Trophoblast cell (in vitro differentiated cells and primary cell): Measurements from ENCODE around the gene VHLL.

Experiments
- DNase-seq, 2 donors: peaks; one replicate each; pipeline ENCODE4 v3.0.0-alpha.2; 2016
- H2AFZ ChIP-seq: 2 replicates; pipeline ENCODE4 v1.6.1; 2013; ENCODE audit warnings: low read length, moderate library complexity, mild to moderate bottlenecking; ENCODE audit not compliant: insufficient read depth, poor library complexity
- H2AK5ac ChIP-seq: 2 replicates; pipeline ENCODE4 v1.6.1; 2013; ENCODE audit warnings: mild to moderate bottlenecking, low read length
- H2BK120ac ChIP-seq: 2 replicates; pipeline ENCODE4 v1.6.1; 2013; ENCODE audit warnings: low read length, mild to moderate bottlenecking, moderate library complexity; ENCODE audit not compliant: insufficient read depth, poor library complexity
- H2BK12ac ChIP-seq: 2 replicates; pipeline ENCODE4 v1.6.1; 2013; ENCODE audit warnings: mild to moderate bottlenecking, low read length, moderate library complexity
- H2BK5ac ChIP-seq: 2 replicates; pipeline ENCODE4 v1.6.1; 2013; ENCODE audit warnings: low read length, low read depth, moderate library complexity, mild to moderate bottlenecking; ENCODE audit not compliant: poor library complexity
- H3K14ac ChIP-seq: 2 replicates; pipeline ENCODE4 v1.6.1; 2013; ENCODE audit warnings: mild to moderate bottlenecking, low read length
- H3K18ac ChIP-seq: 2 replicates; pipeline ENCODE4 v1.6.1; 2013; ENCODE audit warnings: mild to moderate bottlenecking, low read length
- H3K23ac ChIP-seq: 2 replicates; pipeline ENCODE4 v1.6.1; 2013; ENCODE audit warnings: low read length
- H3K27ac ChIP-seq: 2 replicates; pipeline ENCODE4 v1.5.1; 2013; ENCODE audit warnings: low read depth, mild to moderate bottlenecking, inconsistent platforms, low read length, moderate library complexity
- H3K27me3 ChIP-seq: 2 replicates; pipeline ENCODE4 v1.6.1; 2013; ENCODE audit warnings: inconsistent platforms, mild to moderate bottlenecking, low read length, moderate library complexity; ENCODE audit not compliant: insufficient read depth
- H3K36me3 ChIP-seq, 2 experiments: 1 replicate in 1 of 2; 2 replicates in 1 of 2; pipeline ENCODE4 v1.6.1; 2013; ENCODE audit warnings: low read length in 2 of 2, mild to moderate bottlenecking in 2 of 2, moderate library complexity in 1 of 2; ENCODE audit not compliant: insufficient read depth in 2 of 2, control insufficient read depth in 1 of 2
- H3K4ac ChIP-seq: 2 replicates; pipeline ENCODE4 v1.6.1; 2013; ENCODE audit warnings: low read depth, mild to moderate bottlenecking, low read length, moderate library complexity
- H3K4me1 ChIP-seq, 2 experiments: 1 replicate in 1 of 2; 2 replicates in 1 of 2; pipeline ENCODE4 v1.6.1; 2013; ENCODE audit warnings: low read length in 2 of 2, mild to moderate bottlenecking in 2 of 2, moderate library complexity in 1 of 2; ENCODE audit not compliant: insufficient read depth in 2 of 2, control insufficient read depth in 1 of 2
- H3K4me2 ChIP-seq: 2 replicates; pipeline ENCODE4 v1.6.1; 2013; ENCODE audit warnings: inconsistent platforms, mild to moderate bottlenecking, low read length, moderate library complexity
- H3K4me3 ChIP-seq: 2 replicates; pipeline ENCODE4 v1.5.1; 2013; ENCODE audit warnings: mild to moderate bottlenecking, low read depth, low read length, inconsistent platforms
- H3K79me1 ChIP-seq: one replicate; pipeline ENCODE4 v1.6.1; 2013; ENCODE audit warnings: low read length
- H3K79me2 ChIP-seq: 2 replicates; pipeline ENCODE4 v1.6.1; 2013; ENCODE audit warnings: low read length, mild to moderate bottlenecking; ENCODE audit not compliant: control insufficient read depth, insufficient read depth, poor library complexity
- H3K9ac ChIP-seq: 2 replicates; pipeline ENCODE4 v1.6.1; 2013; ENCODE audit warnings: mild to moderate bottlenecking, low read length
- H3K9me3 ChIP-seq: 2 replicates; pipeline ENCODE4 v1.6.1; 2013; ENCODE audit warnings: low read depth, mild to moderate bottlenecking, control low read depth, inconsistent platforms, low read length; ENCODE audit not compliant: insufficient read depth
- H4K12ac ChIP-seq: 2 replicates; pipeline ENCODE4 v1.6.1; 2013; ENCODE audit warnings: low read depth, mild to moderate bottlenecking, low read length, moderate library complexity
- H4K8ac ChIP-seq: 2 replicates; pipeline ENCODE4 v1.6.1; 2013; ENCODE audit warnings: low read depth, mild to moderate bottlenecking, low read length, moderate library complexity
- H4K91ac ChIP-seq: one replicate; pipeline ENCODE4 v1.6.1; 2013; ENCODE audit warnings: low read depth, mild to moderate bottlenecking, low read length, moderate library complexity
- WGBS: extraction: QIAGEN DNeasy Blood & Tissue Kit; methylation state at CpG from one replicate; pipeline ENCODE4 v1.1.7; 2013; ENCODE audit warnings: missing lambda C conversion rate; ENCODE audit not compliant: insufficient read length, insufficient coverage; ENCODE audit errors: extremely low coverage; 5-methylcytosine and 5-hydroxymethylcytosine counted together

VHLL gene

GRCh38 chr1:156285437-156285836 is 13.7 kb downstream of the VHLL start:
- WGBS, result no CpG with 5 or more reads among the region's 21 CpGs
- H3K4ac ChIP-seq, result no peak overlapping the region
- no peak overlapping the region for H3K27ac ChIP-seq
- no peaks in the 10 kb centered on the region for H3K27me3 ChIP-seq
- H4K91ac ChIP-seq, result no peak overlapping the region
- H2AFZ ChIP-seq, result no peak overlapping the region
- peaks cover 2 to 7% of the 10 kb centered on the region in 2 experiments for H3K36me3 ChIP-seq
- no peak overlapping the region for H2BK5ac ChIP-seq
- H2BK12ac ChIP-seq, result no peak overlapping the region
- no peak overlapping the region for H4K8ac ChIP-seq
- no peak overlapping the region for H3K23ac ChIP-seq
- no peak overlapping the region for H3K4me3 ChIP-seq
- no peak overlapping the region for H2BK120ac ChIP-seq
- no peak for DNase-seq
- peaks cover 5% of the 10 kb centered on the region for H3K79me1 ChIP-seq
- H3K9me3 ChIP-seq, result no peaks in the 10 kb centered on the region
- H3K4me2 ChIP-seq, result no peak overlapping the region
- H4K12ac ChIP-seq, result no peak overlapping the region
- peaks cover 16% of the 10 kb centered on the region for H3K79me2 ChIP-seq
- H2AK5ac ChIP-seq, result no peak overlapping the region
- H3K18ac ChIP-seq, result no peak overlapping the region
- H3K4me1 ChIP-seq, result peaks cover 20 to 21% of the 10 kb centered on the region in 2 experiments
- H3K9ac ChIP-seq, result no peak overlapping the region
- H3K14ac ChIP-seq, result no peak overlapping the region

DNA sequence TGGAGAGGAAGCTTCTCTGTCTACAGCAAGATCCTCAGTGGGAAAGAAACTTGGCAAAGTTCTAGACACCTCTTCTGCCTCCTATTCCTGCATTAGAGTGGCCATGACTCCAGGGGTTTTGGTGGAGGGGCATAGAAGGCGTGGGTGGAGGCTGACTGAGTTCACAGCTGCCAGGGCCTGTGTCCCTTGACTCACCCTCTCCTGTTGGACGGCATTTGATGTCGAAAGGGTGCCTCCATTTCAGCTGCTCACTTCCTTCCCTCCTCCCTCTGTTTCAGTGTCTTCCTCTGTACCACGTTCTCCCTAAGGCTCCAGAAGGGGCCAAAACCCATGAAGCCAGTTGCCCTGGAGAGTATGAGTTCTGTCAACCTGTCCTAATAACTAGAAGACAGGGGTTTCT is 14.3 kb downstream of the VHLL start:
- Histone ChIP-seq H3K36me3 (peaks cover 7 to 10% of the 10 kb centered on the region in 2 experiments), H3K9ac (no peak overlapping the region), H4K8ac (no peak overlapping the region), H3K4me1 (peaks cover 20 to 21% of the 10 kb centered on the region in 2 experiments), H2BK5ac (no peak overlapping the region), H2BK12ac (peak overlapping the region; percentile 30), H3K4me3 (no peak overlapping the region), H4K12ac (no peak overlapping the region), H3K27ac (no peak overlapping the region), H2AFZ (no peak overlapping the region), H3K14ac (no peak overlapping the region), H3K79me2 (peaks cover 20% of the 10 kb centered on the region), H3K79me1 (peaks cover 5% of the 10 kb centered on the region), H2AK5ac (no peak overlapping the region), H3K4ac (no peak overlapping the region), H3K27me3 (no peaks in the 10 kb centered on the region), H2BK120ac (no peak overlapping the region), H4K91ac (no peak overlapping the region), H3K4me2 (no peak overlapping the region), H3K18ac (no peak overlapping the region), H3K9me3 (no peaks in the 10 kb centered on the region), H3K23ac (no peak overlapping the region)
- DNase-seq, result no peak
- no CpG with 5 or more reads among the region's 4 CpGs for WGBS

GRCh38 chr1:156284112-156284511 is 15.0 kb downstream of the VHLL start, which contains the start of gene TMEM79:
Gene TMEM79, plus strand, starts transcription at chr1:156284325. Its CDS starts 902 bp downstream, at chr1:156285227.
- no peaks in the 10 kb centered on the region for H3K27me3 ChIP-seq

DNA sequence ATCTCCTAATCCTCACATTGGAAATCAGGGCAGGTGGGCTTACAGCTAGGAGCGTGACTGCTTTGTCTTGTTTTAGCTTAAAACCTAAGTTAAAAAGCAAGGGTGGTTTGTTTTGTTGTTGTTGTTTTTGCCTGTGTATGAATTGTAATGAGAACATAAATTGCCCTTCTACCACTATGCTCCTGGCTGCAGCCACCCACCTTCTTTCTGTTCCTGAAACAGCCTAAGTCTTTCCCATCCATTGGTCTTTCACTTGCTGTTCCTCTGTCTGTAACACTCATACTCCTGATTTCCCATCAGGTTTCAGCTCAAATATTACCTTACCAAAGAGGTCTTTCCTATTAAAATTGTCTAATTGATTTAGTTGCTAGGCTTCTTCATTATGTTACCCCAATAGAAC is 15.6 kb downstream of the VHLL start:
- Histone ChIP-seq H4K12ac (peak overlapping the region; percentile 90), H2BK12ac (peak overlapping the region; percentile 34), H3K79me2 (peaks cover 20% of the 10 kb centered on the region), H3K4me3 (no peak overlapping the region), H3K14ac (no peak overlapping the region), H3K4ac (peak overlapping the region; percentile 76), H2AFZ (peak overlapping the region; percentile 66), H3K18ac (no peak overlapping the region), H2BK120ac (peak overlapping the region; percentile 50), H2BK5ac (no peak overlapping the region), H3K4me1 (peaks cover 20 to 21% of the 10 kb centered on the region in 2 experiments), H3K27ac (no peak overlapping the region), H3K9me3 (no peaks in the 10 kb centered on the region), H3K79me1 (peaks cover 5% of the 10 kb centered on the region), H4K8ac (peak overlapping the region; percentile 98), H3K27me3 (no peaks in the 10 kb centered on the region), H4K91ac (peak overlapping the region; percentile 84), H3K23ac (no peak overlapping the region), H3K4me2 (peak overlapping the region; percentile 81), H3K36me3 (peaks cover 12 to 13% of the 10 kb centered on the region in 2 experiments), H2AK5ac (peak overlapping the region; percentile 36), H3K9ac (no peak overlapping the region)
- no CpG with 5 or more reads among the region's 1 CpG for WGBS
- DNase-seq, result no peak

More at GRCh38 chr1:156284112-156284511, 15.0 kb downstream of the VHLL start, which contains the start of gene TMEM79:
- Histone ChIP-seq H3K23ac (no peak within 1 kb of the TSS), H3K14ac (peak within 1 kb of the TSS; percentile 81), H3K9me3 (no peaks in the 10 kb centered on the region), H2AK5ac (peak within 1 kb of the TSS; percentile 36), H2BK120ac (peak within 1 kb of the TSS; percentile 50), H3K36me3 (peaks cover 7 to 10% of the 10 kb centered on the region in 2 experiments), H2BK5ac (no peak within 1 kb of the TSS), H4K8ac (peak within 1 kb of the TSS; percentile 98), H3K18ac (peak within 1 kb of the TSS; percentile 93), H3K79me1 (peaks cover 5% of the 10 kb centered on the region), H2AFZ (peak within 1 kb of the TSS; percentile 66), H3K9ac (no peak within 1 kb of the TSS), H2BK12ac (peak within 1 kb of the TSS; percentile 34), H3K4me2 (peak within 1 kb of the TSS; percentile 81), H3K4me3 (no peak within 1 kb of the TSS), H3K4ac (peak within 1 kb of the TSS; percentile 76), H3K4me1 (peaks cover 20 to 21% of the 10 kb centered on the region in 2 experiments), H4K12ac (peak within 1 kb of the TSS; percentile 90), H4K91ac (peak within 1 kb of the TSS; percentile 84), H3K79me2 (peaks cover 20% of the 10 kb centered on the region), H3K27ac (peak within 1 kb of the TSS; percentile 60)
- DNase-seq, result peak; percentile 6 to 58
- no CpG with 5 or more reads among the region's 7 CpGs for WGBS
